CD14-positive monocyte (primary cell): ENCODE data around the gene CA5A. TPM values are rescaled to one million over a fixed set of nuclear protein-coding genes. Genes with fewer than 3 reads are reported as not detected.
A peak's percentile ranks its signal among the peaks of the same experiment; 100 is the strongest.

Experiments used
- DNase-seq, 3 donors: peaks; one replicate each; pipeline ENCODE4 v3.0.0-alpha.2; 2011 to 2022
- H2AFZ ChIP-seq: 2 replicates; pipeline ENCODE4 v1.6.0; 2012; ENCODE audit warnings: mild to moderate bottlenecking, low read depth, low read length, inconsistent platforms; ENCODE audit not compliant: insufficient read depth, poor library complexity, severe bottlenecking
- H3K27ac ChIP-seq, 2 donors: 1 replicate in 1 of 2; 2 replicates in 1 of 2; pipeline ENCODE4 v1.5.1; 2012 to 2013; ENCODE audit warnings: low read length in 2 of 2, control low read depth in 1 of 2, inconsistent platforms in 1 of 2, low read depth in 1 of 2, mild to moderate bottlenecking in 1 of 2
- H3K27me3 ChIP-seq, 2 donors: one replicate each; pipeline versions ENCODE4 v1.6.0 to v1.6.1; 2011 to 2013; ENCODE audit warnings: low read length in 2 of 2; ENCODE audit not compliant: control insufficient read depth in 2 of 2, insufficient read depth in 2 of 2
- H3K36me3 ChIP-seq, 2 donors: replicated peaks in 1 of 2; 1 replicate in 1 of 2; 2 replicates in 1 of 2; pipeline versions ENCODE4 v1.5.1 to v1.6.1; 2012 to 2013; ENCODE audit warnings: low read length in 2 of 2, control low read depth in 1 of 2, inconsistent platforms in 1 of 2, mild to moderate bottlenecking in 1 of 2; ENCODE audit not compliant: insufficient read depth in 2 of 2, control insufficient read depth in 1 of 2
- H3K4me1 ChIP-seq, 2 donors: 1 replicate in 1 of 2; 2 replicates in 1 of 2; pipeline versions ENCODE4 v1.5.1 to v1.6.1; 2012 to 2013; ENCODE audit warnings: low read length in 2 of 2, control low read depth in 1 of 2, inconsistent platforms in 1 of 2, mild to moderate bottlenecking in 1 of 2, moderate library complexity in 1 of 2; ENCODE audit not compliant: insufficient read depth in 2 of 2, control insufficient read depth in 1 of 2
- H3K4me2 ChIP-seq: replicated peaks from 2 replicates; pipeline ENCODE3; 2012; ENCODE audit warnings: low read length, moderate library complexity, mild to moderate bottlenecking; ENCODE audit not compliant: poor library complexity, severe bottlenecking; ENCODE audit errors: extremely low read depth
- H3K4me3 ChIP-seq, 3 experiments: fragments of 200-600 bp in 1 of 3; sonication (generic) in 1 of 3; replicated peaks in 1 of 3; 1 replicate in 2 of 3; 2 replicates in 1 of 3; pipeline ENCODE4 v1.5.1; 2011 to 2013; ENCODE audit warnings: low read length in 3 of 3, mild to moderate bottlenecking in 3 of 3, control low read depth in 2 of 3, low read depth in 2 of 3, inconsistent platforms in 1 of 3, moderate library complexity in 1 of 3
- H3K79me2 ChIP-seq: 2 replicates; pipeline ENCODE4 v1.6.0; 2012; ENCODE audit warnings: mild to moderate bottlenecking, control low read depth, inconsistent platforms, low read length, moderate library complexity; ENCODE audit not compliant: insufficient read depth
- H3K9ac ChIP-seq: 2 replicates; pipeline ENCODE4 v1.6.0; 2017; ENCODE audit warnings: low read length, mild to moderate bottlenecking; ENCODE audit not compliant: insufficient read depth, poor library complexity, severe bottlenecking
- H3K9me3 ChIP-seq, 2 donors: replicated peaks in 1 of 2; 1 replicate in 1 of 2; 2 replicates in 1 of 2; pipeline versions ENCODE4 v1.5.1 to v1.6.1; 2012 to 2013; ENCODE audit warnings: low read length in 2 of 2, control low read depth in 1 of 2; ENCODE audit not compliant: control insufficient read depth in 1 of 2, insufficient read depth in 1 of 2
- H4K20me1 ChIP-seq: 2 replicates; pipeline ENCODE4 v1.6.0; 2012; ENCODE audit warnings: mild to moderate bottlenecking, low read length, control low read depth, moderate library complexity; ENCODE audit not compliant: insufficient read depth
- H3K27ac Mint-ChIP-seq, 7 donors: one replicate each; pipeline ENCODE4 v1.8.0; 2020; ENCODE audit warnings: mild to moderate bottlenecking in 7 of 7, mixed read lengths in 7 of 7, moderate library complexity in 6 of 7, inconsistent platforms in 2 of 7
- H3K27me3 Mint-ChIP-seq, 3 donors: one replicate each; pipeline ENCODE4 v1.8.0; 2021 to 2022; ENCODE audit warnings: low read depth in 3 of 3, mild to moderate bottlenecking in 3 of 3, mixed read lengths in 3 of 3, moderate library complexity in 3 of 3, inconsistent platforms in 1 of 3
- H3K36me3 Mint-ChIP-seq, 2 donors: one replicate each; pipeline ENCODE4 v1.8.0; 2020; ENCODE audit warnings: mixed read lengths in 2 of 2, inconsistent platforms in 1 of 2, mild to moderate bottlenecking in 1 of 2
- H3K4me1 Mint-ChIP-seq: one replicate; pipeline ENCODE4 v1.8.0; 2020; ENCODE audit warnings: mild to moderate bottlenecking, mixed read lengths
- H3K4me3 Mint-ChIP-seq, 2 donors: one replicate each; pipeline ENCODE4 v1.8.0; 2020; ENCODE audit warnings: mild to moderate bottlenecking in 2 of 2, mixed read lengths in 2 of 2, moderate library complexity in 1 of 2
- H3K9me3 Mint-ChIP-seq, 7 donors: one replicate each; pipeline ENCODE4 v1.8.0; 2020 to 2022; ENCODE audit warnings: mixed read lengths in 7 of 7, mild to moderate bottlenecking in 6 of 7, moderate library complexity in 6 of 7, inconsistent platforms in 2 of 7
- CTCF ChIP-seq: fragments of 200-600 bp; IDR thresholded peaks from one replicate; pipeline ENCODE4 v1.8.0; 2022; ENCODE audit warnings: antibody characterized with exemption, mild to moderate bottlenecking
- WGBS: methylation state at CpG from one replicate; pipeline ENCODE4 v1.1.5; 2013; ENCODE audit warnings: missing lambda C conversion rate; ENCODE audit not compliant: insufficient coverage; 5-methylcytosine and 5-hydroxymethylcytosine counted together
- intact Hi-C, 2 donors: fragments of 100-400 bp; cut with micrococcal nuclease; formaldehyde crosslinking; loops; one replicate each; pipeline versions ENCODE4 v1.15.0 to v1.15.1; 2023
- polyA plus RNA-seq, 3 donors: library from polyadenylated mRNA; depleted of rRNA in 1 of 3; unstranded in 2 of 3; stranded (reverse) in 1 of 3; fragments of 300-500 nt in 2 of 3; fragments of >200 nt in 1 of 3; fragmentation: Illumina TruSeq in 2 of 3; gene quantifications; 1 replicate in 2 of 3; 2 replicates in 1 of 3; pipeline ENCODE4 v1.2.3, GENCODE V29; 2012 to 2021

CA5A gene
- polyA plus RNA-seq, 3 donors: not detected

GRCh38 chr16:87931504-87931903, 4.8 kb downstream of the CA5A start:
- Histone ChIP-seq H3K4me2 (no peak overlapping the region), H3K27ac (no peak overlapping the region), H3K9ac (no peak overlapping the region), H4K20me1 (no peaks in the 10 kb centered on the region), H3K9me3 (no peaks in the 10 kb centered on the region), H3K4me3 (no peak overlapping the region), H2AFZ (no peak overlapping the region), H3K4me1 (no peaks in the 10 kb centered on the region), H3K79me2 (no peaks in the 10 kb centered on the region), H3K36me3 (no peaks in the 10 kb centered on the region), H3K27me3 (peaks cover 0 to 5% of the 10 kb centered on the region in 2 donors)
- intact Hi-C loops: loop anchor here in 1 of 2 donors (10.0 kb wide), 1 partner anchor 503 kb away; no protein-coding TSS in a partner anchor
- Mint-ChIP-seq H3K27me3 (peaks cover 13 to 22% (median 17%) of the 10 kb centered on the region in 3 donors), H3K36me3 (no peaks in the 10 kb centered on the region), H3K9me3 (peaks cover 0 to 2% (median 0%) of the 10 kb centered on the region in 7 donors), H3K4me3 (no peak overlapping the region), H3K27ac (no peak overlapping the region), H3K4me1 (peaks cover 5% of the 10 kb centered on the region)
- peak in 2 of 3 donors; percentile 11 to 30 for DNase-seq
- WGBS: 85% methylated on average over 15 of the region's 17 CpGs
- no peak for TF ChIP-seq CTCF

GRCh38 chr16:87930456-87930855, 5.9 kb downstream of the CA5A start:
- 53% methylated on average over 5 of the region's 11 CpGs for WGBS
- no peak for DNase-seq
- H3K27ac Mint-ChIP-seq: no peak overlapping the region

More at GRCh38 chr16:87930456-87930855, 5.9 kb downstream of the CA5A start:
- no peak overlapping the region for H3K27ac ChIP-seq
- Mint-ChIP-seq H3K4me1 (peaks cover 10% of the 10 kb centered on the region), H3K27me3 (peaks cover 15 to 25% (median 21%) of the 10 kb centered on the region in 3 donors), H3K9me3 (peaks cover 0 to 2% (median 0%) of the 10 kb centered on the region in 7 donors), H3K36me3 (no peaks in the 10 kb centered on the region), H3K4me3 (no peak overlapping the region)
- H3K4me3 ChIP-seq: no peak overlapping the region
- peak; percentile 18 for TF ChIP-seq CTCF
- H3K9me3 ChIP-seq: no peaks in the 10 kb centered on the region
- H3K4me1 ChIP-seq: peaks cover 0 to 2% of the 10 kb centered on the region in 2 donors
- no peak overlapping the region for H3K4me2 ChIP-seq
- peaks cover 0 to 5% of the 10 kb centered on the region in 2 donors for H3K27me3 ChIP-seq
- no peak overlapping the region for H3K9ac ChIP-seq
- no peak overlapping the region for H2AFZ ChIP-seq
- no peaks in the 10 kb centered on the region for H3K36me3 ChIP-seq
- H3K79me2 ChIP-seq: no peaks in the 10 kb centered on the region
- intact Hi-C loops: loop anchor here in 1 of 2 donors (10.0 kb wide), 1 partner anchor 504 kb away; no protein-coding TSS in a partner anchor
- H4K20me1 ChIP-seq: no peaks in the 10 kb centered on the region
